Measurements from ENCODE around the gene KIAA0513. TPM values are rescaled to one million over a fixed set of nuclear protein-coding genes. Genes with fewer than 3 reads are reported as not detected.
"Not testable (repeated sequence)": the region's sequence is repeated elsewhere in the genome, so short reads cannot be mapped to it uniquely, and the experiment has no call there.

Gene KIAA0513
- total RNA-seq, 4 donors from 2014 or later = 6.2 to 8.4 (median 7.5) TPM

DNA sequence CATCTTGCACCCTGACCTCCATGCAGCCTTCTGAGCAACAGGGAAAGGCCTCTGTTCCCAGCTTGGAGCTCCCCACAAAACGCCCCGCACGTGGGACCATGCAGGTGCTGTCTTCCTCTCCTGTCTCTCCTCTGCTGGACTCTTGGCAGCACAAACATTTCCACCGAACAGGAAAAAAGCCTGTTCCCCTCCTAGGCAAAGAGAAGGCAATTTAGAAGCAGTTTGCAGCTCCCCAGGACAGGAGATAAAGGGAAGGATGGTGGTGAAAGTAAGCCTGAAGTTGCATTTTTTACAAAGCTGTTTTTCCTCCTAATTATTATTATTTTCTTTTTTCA lies 92.4 kb downstream of the KIAA0513 start:
- peaks cover 0 to 4% of the 10 kb centered on the region in 2 donors for H3K4me1 ChIP-seq
- no peak overlapping the region for H3K27ac ChIP-seq
- no peak overlapping the region for H3K4me3 ChIP-seq (replicated peaks in 1 of 3)
- H3K27me3 ChIP-seq = no peaks in the 10 kb centered on the region
- DNase-seq = no peak
- H3K9me3 ChIP-seq = no peaks in the 10 kb centered on the region
- TF ChIP-seq CTCF (IDR thresholded peaks at IDR 0.05) = no peak
- TF ChIP-seq POLR2A (IDR thresholded peaks at IDR 0.05) = no peak
- intact Hi-C loops (cut with DNase I) = no loop called here
- H3K36me3 ChIP-seq = no peaks in the 10 kb centered on the region
- 83 to 85% methylated on average over 4 of the region's 4 CpGs for WGBS, 2 donors

DNA sequence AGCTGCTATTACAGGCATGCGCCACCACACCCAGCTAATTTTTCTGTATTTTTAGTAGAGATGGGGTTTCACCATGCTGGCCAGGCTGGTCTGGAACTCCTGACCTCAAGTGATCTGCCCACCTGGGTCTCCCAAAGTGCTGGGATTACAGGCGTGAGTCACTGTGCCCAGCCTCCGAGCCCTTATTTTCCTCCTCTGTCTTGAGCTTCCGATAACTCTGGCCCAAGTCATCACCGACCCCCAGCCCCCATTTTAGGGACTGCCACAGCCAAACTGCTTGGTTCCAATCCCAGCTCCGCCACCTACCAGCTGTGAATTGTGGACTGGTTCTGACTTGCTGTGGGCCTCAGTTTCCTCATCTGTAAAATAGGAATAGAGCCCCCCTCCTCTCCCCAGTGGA lies 95.8 kb downstream of the KIAA0513 start:
- DNase-seq; H3K36me3 ChIP-seq; H3K4me3 ChIP-seq (replicated peaks in 1 of 3); H3K9me3 ChIP-seq; H3K27me3 ChIP-seq; intact Hi-C loops (cut with DNase I): not testable (repeated sequence)
- Histone ChIP-seq H3K4me1 (peaks cover 6 to 22% of the 10 kb centered on the region in 2 donors), H3K27ac (peak overlapping the region; percentile 48 to 74 (median 53))
- WGBS, 2 donors = 96 to 98% methylated on average over 6 of the region's 6 CpGs

DNA sequence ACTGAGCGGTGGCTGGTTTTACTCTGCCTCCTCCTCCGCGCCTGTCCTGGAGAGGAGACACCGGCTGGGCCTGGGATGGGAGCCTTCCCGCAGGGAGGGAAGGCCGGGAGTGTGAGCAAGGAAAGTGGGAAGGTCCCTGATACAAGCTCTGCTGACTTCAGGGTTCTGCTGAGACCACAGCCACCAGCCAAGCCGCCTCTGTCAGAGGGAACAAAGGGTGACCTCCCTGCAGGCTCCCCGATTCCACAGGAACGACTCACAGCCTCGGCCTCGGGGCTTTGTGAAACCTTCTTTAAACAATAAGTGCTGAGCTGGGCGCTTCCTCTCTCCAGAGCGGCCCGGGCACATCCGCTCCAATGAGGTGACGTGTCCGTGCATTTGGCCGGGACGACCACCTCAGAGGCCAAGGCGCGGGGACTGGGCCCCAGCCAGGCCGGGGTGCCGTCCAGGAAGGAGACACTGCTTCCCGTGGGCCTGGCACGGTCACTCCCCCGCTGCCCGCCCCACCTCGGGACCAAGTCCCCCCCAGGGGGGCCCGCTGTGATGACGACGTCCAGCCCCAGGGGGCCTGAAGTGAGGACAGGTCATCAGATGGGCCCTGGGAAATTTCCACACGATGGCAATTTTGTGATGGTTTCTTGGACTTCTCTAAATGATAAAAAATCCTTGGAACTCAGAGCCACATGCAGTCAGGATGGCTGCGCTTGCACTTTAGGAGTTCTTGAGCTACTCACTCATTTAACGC lies 96.5 kb downstream of the KIAA0513 start:
- Histone ChIP-seq H3K4me3 (replicated peaks in 1 of 3) (no peak overlapping the region), H3K4me1 (peaks cover 6 to 22% of the 10 kb centered on the region in 2 donors), H3K9me3 (no peaks in the 10 kb centered on the region), H3K36me3 (no peaks in the 10 kb centered on the region), H3K27ac (peak overlapping the region; percentile 48 to 74 (median 53)), H3K27me3 (no peaks in the 10 kb centered on the region)
- 61 to 73% methylated on average over 11 to 34 of the region's 34 CpGs for WGBS, 2 donors
- TF ChIP-seq CTCF (IDR thresholded peaks at IDR 0.05) (no peak), POLR2A (IDR thresholded peaks at IDR 0.05) (no peak)
- DNase-seq = peak; percentile 32 to 35
- intact Hi-C loops (cut with DNase I) = no loop called here

- H3K27me3 ChIP-seq = no peaks in the 10 kb centered on the region
- WGBS, 2 donors = 90 to 93% methylated on average over 11 of the region's 11 CpGs
- no peak for TF ChIP-seq POLR2A (IDR thresholded peaks at IDR 0.05)
- no peak for TF ChIP-seq CTCF (IDR thresholded peaks at IDR 0.05)
- intact Hi-C loops (cut with DNase I) = no loop called here
- no peak for DNase-seq
- H3K36me3 ChIP-seq = no peaks in the 10 kb centered on the region
- H3K4me1 ChIP-seq = peaks cover 6 to 22% of the 10 kb centered on the region in 2 donors
- H3K27ac ChIP-seq = peak overlapping the region; percentile 22 to 74 (median 48)
- no peaks in the 10 kb centered on the region for H3K9me3 ChIP-seq
- no peak overlapping the region for H3K4me3 ChIP-seq (replicated peaks in 1 of 3)
These were observed 97.2 kb downstream of the KIAA0513 start for GRCh38 chr16:85124636-85125346.

GRCh38 chr16:85125570-85126393 lies 98.2 kb downstream of the KIAA0513 start:
- H3K4me1 ChIP-seq = peaks cover 10 to 31% of the 10 kb centered on the region in 2 donors
- no peak overlapping the region for H3K27ac ChIP-seq
- H3K36me3 ChIP-seq = no peaks in the 10 kb centered on the region
- no peaks in the 10 kb centered on the region for H3K9me3 ChIP-seq
- 81 to 87% methylated on average over 16 of the region's 16 CpGs for WGBS, 2 donors
- no peak overlapping the region for H3K4me3 ChIP-seq (replicated peaks in 1 of 3)
- no peak for TF ChIP-seq CTCF (IDR thresholded peaks at IDR 0.05)
- no peak for TF ChIP-seq POLR2A (IDR thresholded peaks at IDR 0.05)
- no peaks in the 10 kb centered on the region for H3K27me3 ChIP-seq
- intact Hi-C loops (cut with DNase I) = no loop called here
- DNase-seq = peak in 1 of 2 donors; percentile 41

Data from thyroid gland (tissue), 4 donors.